Measurements from ENCODE around the gene CCDC13. TPM values are rescaled to one million over a fixed set of nuclear protein-coding genes. Genes with fewer than 3 reads are reported as not detected.

CCDC13 gene
- total and polyA plus RNA-seq, 7 donors = 0.30 to 1.2 (median 0.64) TPM

- no peak for DNase-seq
- Histone ChIP-seq H3K4me1 (peaks cover 20% of the 10 kb centered on the region), H3K9me3 (no peaks in the 10 kb centered on the region), H3K36me3 (ENCODE audit: insufficient read depth in 1 of 2, low read depth in 1 of 2) (peaks cover 3 to 32% of the 10 kb centered on the region in 2 donors), H3K27me3 (ENCODE audit: insufficient read depth in 3 of 3, low read length in 2 of 3) (no peaks in the 10 kb centered on the region), H3K27ac (no peak overlapping the region), H3K4me3 (no peak overlapping the region)
- ATAC-seq = no peak
- intact Hi-C loops (cut with DNase I) = no loop called here
- 88 to 94% (median 91%) methylated on average over 2 of the region's 2 CpGs for WGBS, 3 donors
- no peak for TF ChIP-seq CTCF (IDR thresholded peaks at IDR 0.05)
Observed at GRCh38 chr3:42795621-42796181, 22.6 kb upstream of the CCDC13 start.

- WGBS, 3 donors = 72 to 74% (median 72%) methylated on average over 6 of the region's 6 CpGs
- intact Hi-C loops (cut with DNase I) = no loop called here
- H3K36me3 ChIP-seq (ENCODE audit: insufficient read depth in 1 of 2, low read depth in 1 of 2) = peaks cover 3 to 56% of the 10 kb centered on the region in 2 donors
Observed at GRCh38 chr3:42790714-42791229, 17.7 kb upstream of the CCDC13 start.

GRCh38 chr3:42786631-42787030 is 13.6 kb upstream of the CCDC13 start:
- no peak overlapping the region for H3K27ac ChIP-seq
- 97 to 100% (median 98%) methylated on average over 2 of the region's 2 CpGs for WGBS, 3 donors
- H3K4me1 ChIP-seq = no peaks in the 10 kb centered on the region
- no peak for DNase-seq
- ATAC-seq = no peak
- H3K36me3 ChIP-seq (ENCODE audit: insufficient read depth in 1 of 2, low read depth in 1 of 2) = peaks cover 0 to 64% of the 10 kb centered on the region in 2 donors
- no peak overlapping the region for H3K4me3 ChIP-seq
- no peaks in the 10 kb centered on the region for H3K27me3 ChIP-seq (ENCODE audit: insufficient read depth in 3 of 3, low read length in 2 of 3)
- no peaks in the 10 kb centered on the region for H3K9me3 ChIP-seq
- TF ChIP-seq CTCF (IDR thresholded peaks at IDR 0.05) = no peak
- intact Hi-C loops (cut with DNase I) = no loop called here

More at GRCh38 chr3:42790714-42791229, 17.7 kb upstream of the CCDC13 start:
- Histone ChIP-seq H3K4me1 (peaks cover 4% of the 10 kb centered on the region), H3K27me3 (ENCODE audit: insufficient read depth in 3 of 3, low read length in 2 of 3) (no peaks in the 10 kb centered on the region), H3K27ac (no peak overlapping the region), H3K4me3 (no peak overlapping the region), H3K9me3 (no peaks in the 10 kb centered on the region)
- ATAC-seq (no peak), DNase-seq (no peak)
- no peak for TF ChIP-seq CTCF (IDR thresholded peaks at IDR 0.05)

GRCh38 chr3:42786212-42786611 is 13.2 kb upstream of the CCDC13 start:
- TF ChIP-seq CTCF (IDR thresholded peaks at IDR 0.05) = no peak

More at GRCh38 chr3:42786212-42786611, 13.2 kb upstream of the CCDC13 start:
- Histone ChIP-seq H3K9me3 (no peaks in the 10 kb centered on the region), H3K4me3 (no peak overlapping the region), H3K27ac (no peak overlapping the region), H3K36me3 (ENCODE audit: insufficient read depth in 1 of 2, low read depth in 1 of 2) (peaks cover 0 to 59% of the 10 kb centered on the region in 2 donors), H3K4me1 (no peaks in the 10 kb centered on the region), H3K27me3 (ENCODE audit: insufficient read depth in 3 of 3, low read length in 2 of 3) (no peaks in the 10 kb centered on the region)
- 73 to 82% (median 82%) methylated on average over 1 of the region's 1 CpG for WGBS, 3 donors
- intact Hi-C loops (cut with DNase I) = no loop called here
- ATAC-seq = no peak
- no peak for DNase-seq

Measured in psoas muscle (tissue), 8 donors.